ENCODE data around the gene ARL6IP4. TPM values are rescaled to one million over a fixed set of nuclear protein-coding genes. Genes with fewer than 3 reads are reported as not detected.

Gene ARL6IP4
- total and polyA plus RNA-seq, 2 of the 4 experiments (the other 2 are of a cell fraction), result 161 to 254 TPM

GRCh38 chr12:122949816-122950675, 30.4 kb upstream of the ARL6IP4 start:
- H3K27me3 ChIP-seq (ENCODE audit: control insufficient read depth, insufficient read depth, low read length), result no peaks in the 10 kb centered on the region
- no peak overlapping the region for H3K4ac ChIP-seq (ENCODE audit: low read depth, low read length)
- peaks cover 14% of the 10 kb centered on the region for H3K4me1 ChIP-seq (ENCODE audit: control insufficient read depth, insufficient read depth, low read length)
- in situ Hi-C loops (cut with MboI; ENCODE audit: low sequenced_read_pairs) (loop anchor here (5.0 to 25.0 kb wide), 2 partner anchors 78 to 313 kb away; no protein-coding TSS in a partner anchor), dilution Hi-C loops (cut with HindIII; ENCODE audit: low sequenced_read_pairs, unreplicated experiment) (no loop called here), intact Hi-C loops (cut with micrococcal nuclease) (no loop called here)
- no peak overlapping the region for H3K4me2 ChIP-seq (ENCODE audit: low read depth, low read length)
- no peak for ATAC-seq (ENCODE audit: low read depth)
- no peak overlapping the region for H2BK15ac ChIP-seq (ENCODE audit: low read depth, low read length)
- H3K23ac ChIP-seq (ENCODE audit: low read depth, low read length), result no peak overlapping the region
- no peak overlapping the region for H2AK5ac ChIP-seq (ENCODE audit: low read depth, low read length)
- H4K5ac ChIP-seq (ENCODE audit: low read depth, low read length), result no peak overlapping the region
- no peaks in the 10 kb centered on the region for H3K9me3 ChIP-seq (ENCODE audit: control insufficient read depth, insufficient read depth, low read length)
- no peak overlapping the region for H4K8ac ChIP-seq (ENCODE audit: low read depth in 2 of 2, low read length in 2 of 2)
- H4K91ac ChIP-seq (ENCODE audit: insufficient read depth, low read depth, low read length), result no peak overlapping the region; the same call in 1 of the 2 replicates
- 94% methylated on average over 6 of the region's 27 CpGs; no CpG with 5 or more reads in 1 of the 2 experiments for WGBS, 2 experiments (ENCODE audit: extremely low coverage in 2 of 2, insufficient read length in 1 of 2)
- H2BK5ac ChIP-seq (ENCODE audit: low read depth, low read length, poor library complexity, severe bottlenecking), result no peak overlapping the region
- H3K4me3 ChIP-seq (ENCODE audit: insufficient read depth, low read depth, low read length), result no peak overlapping the region
- peak overlapping the region; percentile 16; the same call in 1 of the 2 replicates for H2BK120ac ChIP-seq (ENCODE audit: low read depth, low read length)
- no peak overlapping the region for H3K18ac ChIP-seq (ENCODE audit: low read depth, low read length)
- peaks cover 0 to 24% of the 10 kb centered on the region in 2 experiments; a peak in 2 of 4 replicates for H3K79me1 ChIP-seq (ENCODE audit: low read depth in 1 of 2, low read length in 2 of 2)
- H4K20me1 ChIP-seq (ENCODE audit: insufficient read depth, low read length), result peaks cover 8% of the 10 kb centered on the region
- no peak overlapping the region for H3K56ac ChIP-seq (ENCODE audit: extremely low read depth, insufficient read depth, low read length)
- H2AFZ ChIP-seq (replicated peaks; ENCODE audit: low read length, poor library complexity), result no peak overlapping the region
- H3K14ac ChIP-seq (replicated peaks; ENCODE audit: low read depth, low read length), result no peak overlapping the region
- peak overlapping the region; percentile 73 for H2AK9ac ChIP-seq (replicated peaks; ENCODE audit: low read depth, low read length, poor library complexity)
- POLR2A ChIA-PET (ENCODE audit: unreplicated experiment), result no interaction called here
- no peak overlapping the region for H2BK20ac ChIP-seq (ENCODE audit: low read depth, low read length)
- H3K36me3 ChIP-seq (ENCODE audit: control insufficient read depth, insufficient read depth, low read length), result no peaks in the 10 kb centered on the region
- CTCF ChIA-PET, result interaction anchor here (1.0 kb wide), 1 partner anchor 156 kb away, joined by 3 read pairs; no protein-coding TSS in a partner anchor
- BruUV-seq (replicated peaks), result no TSS peak
- no peak overlapping the region for H3K27ac ChIP-seq (ENCODE audit: insufficient read depth, low read length)
- DNase-seq, result no peak
- H3K9me1 ChIP-seq (ENCODE audit: insufficient read depth, low read length), result peaks cover 20% of the 10 kb centered on the region
- H3K9ac ChIP-seq (ENCODE audit: low read depth, low read length), result no peak overlapping the region
- no peak for TF ChIP-seq RCOR1 (IDR thresholded peaks at IDR 0.05; ENCODE audit: insufficient replicate concordance, low read length)
- no peak for TF ChIP-seq RAD21 (IDR thresholded peaks at IDR 0.05; ENCODE audit: low read length)
- TF ChIP-seq CEBPB (IDR thresholded peaks at IDR 0.05; ENCODE audit: low read depth, low read length), result no peak
- no peak for TF ChIP-seq CHD1 (IDR thresholded peaks at IDR 0.05; ENCODE audit: low read depth, low read length)
- TF ChIP-seq POLR2A (IDR thresholded peaks at IDR 0.05; ENCODE audit: low read depth, low read length), result no peak
- no peak for TF ChIP-seq FOS (IDR thresholded peaks at IDR 0.05; ENCODE audit: low read depth, low read length)
- TF ChIP-seq ELK1 (IDR thresholded peaks at IDR 0.05; ENCODE audit: borderline replicate concordance, low read depth, low read length), result no peak
- TF ChIP-seq, protein P1, sequence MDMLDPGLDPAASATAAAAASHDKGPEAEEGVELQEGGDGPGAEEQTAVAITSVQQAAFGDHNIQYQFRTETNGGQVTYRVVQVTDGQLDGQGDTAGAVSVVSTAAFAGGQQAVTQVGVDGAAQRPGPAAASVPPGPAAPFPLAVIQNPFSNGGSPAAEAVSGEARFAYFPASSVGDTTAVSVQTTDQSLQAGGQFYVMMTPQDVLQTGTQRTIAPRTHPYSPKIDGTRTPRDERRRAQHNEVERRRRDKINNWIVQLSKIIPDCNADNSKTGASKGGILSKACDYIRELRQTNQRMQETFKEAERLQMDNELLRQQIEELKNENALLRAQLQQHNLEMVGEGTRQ (IDR thresholded peaks at IDR 0.05; ENCODE audit: low read depth, low read length), result no peak
- no peak for TF ChIP-seq NFE2L2 (IDR thresholded peaks at IDR 0.05; ENCODE audit: low read depth, low read length)
- no peak for TF ChIP-seq CTCF (conservative IDR thresholded peaks at IDR 0.05; ENCODE audit: low read depth, low read length)
- no peak for TF ChIP-seq MAFK (IDR thresholded peaks at IDR 0.05; ENCODE audit: low read depth, low read length)
- no peak for TF ChIP-seq RFX5 (IDR thresholded peaks at IDR 0.05; ENCODE audit: low read depth, low read length)
- no peak for TF ChIP-seq MXI1 (IDR thresholded peaks at IDR 0.05; ENCODE audit: borderline replicate concordance, low read depth, low read length)
- TF ChIP-seq SMC3 (IDR thresholded peaks at IDR 0.05; ENCODE audit: low read depth, low read length), result no peak
- no peak for TF ChIP-seq BHLHE40 (IDR thresholded peaks at IDR 0.05; ENCODE audit: low read depth, low read length)

Data from IMR-90 (cell line).